ENCODE data around the gene MAP3K5.

MAP3K5 gene

DNA sequence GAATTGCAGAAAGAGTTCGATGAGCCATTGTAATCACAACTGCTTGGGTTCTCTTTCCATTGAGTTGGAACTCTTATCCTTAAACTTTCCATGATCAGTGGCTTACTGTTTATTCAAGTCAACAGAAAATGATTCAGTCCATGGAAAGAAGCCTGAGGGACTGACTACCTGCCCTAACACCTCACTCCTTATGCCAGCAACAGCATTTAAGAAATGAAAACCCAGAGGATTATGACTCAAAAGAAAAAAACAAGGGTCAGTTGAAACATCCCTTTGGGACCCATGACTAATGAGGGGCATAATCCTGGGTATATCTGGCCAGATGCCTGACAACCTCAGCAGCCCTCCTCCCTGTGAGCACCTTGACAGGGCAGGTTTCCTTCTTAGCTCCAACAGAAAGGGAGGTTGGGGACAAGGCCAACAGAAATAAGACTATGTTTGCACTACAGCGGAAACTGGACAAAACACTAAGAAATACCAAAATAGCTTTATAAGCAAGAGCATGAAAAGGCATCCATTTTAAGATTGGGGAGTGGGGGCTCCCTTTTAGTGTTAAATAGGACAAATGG is 106.7 kb downstream of the MAP3K5 start:
- DNase-seq (ENCODE audit: low read depth, low spot score): no peak

DNA sequence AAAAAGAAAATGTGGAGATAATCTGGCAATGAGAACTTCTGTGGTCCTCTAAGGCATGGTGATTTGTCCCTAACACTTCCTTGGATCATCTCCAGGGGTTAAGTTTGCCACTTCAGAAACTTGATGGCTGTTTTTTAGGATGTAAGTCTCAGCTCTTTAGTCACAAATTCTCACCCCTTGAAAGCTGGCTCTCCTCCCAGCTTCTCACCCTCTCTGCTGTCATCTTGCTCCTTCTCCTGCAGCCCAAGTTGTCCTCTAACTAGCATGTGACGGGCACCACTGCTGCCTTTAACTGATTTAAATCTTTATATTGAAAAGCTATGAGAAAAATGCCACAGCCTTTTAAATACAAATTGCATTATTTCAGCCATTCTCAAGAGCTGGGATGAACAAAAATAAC is 107.8 kb downstream of the MAP3K5 start:
- no peak for DNase-seq (ENCODE audit: low read depth, low spot score)

DNA sequence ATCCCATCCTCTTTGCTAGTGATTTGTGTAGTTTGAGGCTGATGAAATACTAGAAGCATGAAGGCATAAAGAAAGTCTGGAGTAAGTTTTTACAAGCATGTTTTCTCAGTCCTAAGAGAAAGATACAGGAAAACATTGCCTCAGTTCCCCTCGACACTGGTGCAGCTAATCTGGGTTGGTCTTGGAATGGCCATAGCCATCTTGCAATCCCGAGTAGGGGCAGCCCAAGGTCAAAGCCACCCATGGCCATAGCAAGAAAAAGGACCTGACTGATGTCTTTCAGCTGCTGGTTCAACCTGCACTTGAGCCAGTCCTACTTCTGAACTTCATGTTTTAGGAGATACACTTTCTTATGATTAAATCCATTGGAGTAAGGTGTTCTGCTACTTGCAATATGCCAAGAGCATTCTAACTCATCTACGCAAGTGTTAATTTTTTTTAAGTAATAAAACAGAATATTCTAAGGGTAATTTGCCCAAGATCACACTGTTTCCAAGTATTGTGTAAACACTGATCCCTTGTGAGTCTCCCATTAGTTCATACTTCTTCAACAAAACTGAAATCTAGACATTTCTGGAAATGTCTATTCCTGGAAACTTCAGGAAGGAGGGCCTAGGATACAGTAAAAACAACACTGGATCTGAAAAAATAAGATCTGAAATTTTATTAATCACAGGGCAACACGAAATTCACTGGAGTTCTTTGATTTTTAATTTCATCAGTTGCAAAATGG is 108.9 kb downstream of the MAP3K5 start:
- no peak for DNase-seq (ENCODE audit: low read depth, low spot score)

DNA sequence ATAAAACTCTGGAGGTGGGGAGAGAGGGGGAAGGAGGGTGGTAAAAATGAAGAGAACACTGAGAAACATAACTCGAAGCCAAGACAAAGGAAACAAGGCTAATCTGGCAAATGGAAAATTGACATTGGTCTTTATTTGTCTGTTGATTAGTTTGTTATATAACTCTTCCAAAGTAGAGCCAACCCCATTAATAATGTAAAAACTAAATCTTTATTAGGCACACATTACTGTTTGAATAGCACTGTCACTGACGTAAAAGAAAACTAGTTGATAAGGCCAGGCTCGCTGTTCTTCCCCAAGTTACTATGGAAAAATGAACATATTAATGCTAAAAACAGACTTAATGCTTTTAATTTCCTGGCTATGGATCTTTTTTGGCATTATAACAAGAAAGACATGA is 110.0 kb downstream of the MAP3K5 start:
- no peak for DNase-seq (ENCODE audit: low read depth, low spot score)

DNA sequence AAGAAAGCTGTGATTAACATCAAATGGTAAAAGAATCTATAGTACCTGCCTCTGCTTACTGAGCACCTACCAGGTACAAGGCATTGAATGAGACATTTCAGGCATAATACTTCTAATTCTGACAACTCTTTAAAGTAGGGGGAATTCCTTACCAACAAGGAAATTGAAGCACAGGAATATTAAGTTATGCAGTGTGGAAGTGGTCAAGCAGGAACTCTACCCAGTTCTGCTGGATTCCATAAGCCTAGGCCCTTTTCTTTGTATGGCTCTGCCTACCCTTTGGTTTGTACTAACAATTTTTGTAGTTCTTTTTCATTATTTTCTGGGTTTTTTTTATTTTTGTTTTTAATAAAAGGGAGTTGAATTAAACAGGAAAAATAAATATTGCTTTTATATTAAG is 114.5 kb downstream of the MAP3K5 start:
- no peak for DNase-seq (ENCODE audit: low read depth, low spot score)

DNA sequence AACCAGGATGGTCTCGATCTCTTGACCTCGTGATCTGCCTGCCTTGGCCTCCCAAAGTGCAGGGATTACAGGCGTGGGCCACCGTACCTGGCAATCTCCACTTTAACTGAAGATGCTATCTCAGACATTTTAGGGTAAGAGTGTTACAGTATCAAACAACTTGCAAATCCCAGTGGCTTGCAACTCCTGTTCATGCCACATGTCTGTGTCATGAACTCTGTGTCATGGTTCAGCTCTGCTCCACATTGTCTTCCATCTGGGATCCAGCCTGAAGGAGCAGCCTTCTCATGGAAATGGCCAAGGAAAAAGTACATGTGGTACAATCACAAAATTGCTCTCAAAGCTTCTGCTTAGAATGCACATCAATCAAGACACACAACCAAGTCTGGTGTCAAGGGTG is 114.9 kb downstream of the MAP3K5 start:
- DNase-seq (ENCODE audit: low read depth, low spot score): no peak

DNA sequence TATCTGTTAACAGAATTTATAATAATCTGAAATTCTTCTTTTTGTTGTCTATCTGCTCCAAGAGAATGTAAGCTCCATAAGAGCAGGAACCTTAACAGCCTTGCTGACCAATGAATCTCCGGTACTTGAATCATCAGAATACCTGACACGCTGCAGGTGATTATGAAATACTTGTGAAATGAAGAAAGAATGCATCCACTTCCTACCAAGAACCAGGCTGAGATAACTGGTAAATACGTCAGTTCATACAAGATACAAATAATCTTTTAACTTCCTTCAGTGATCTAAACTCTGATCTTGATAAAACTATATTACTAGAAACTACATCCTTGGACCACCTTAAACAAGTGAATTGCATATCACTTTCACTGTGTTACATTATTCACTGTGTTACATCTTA is 116.2 kb downstream of the MAP3K5 start:
- DNase-seq (ENCODE audit: low read depth, low spot score): no peak

DNA sequence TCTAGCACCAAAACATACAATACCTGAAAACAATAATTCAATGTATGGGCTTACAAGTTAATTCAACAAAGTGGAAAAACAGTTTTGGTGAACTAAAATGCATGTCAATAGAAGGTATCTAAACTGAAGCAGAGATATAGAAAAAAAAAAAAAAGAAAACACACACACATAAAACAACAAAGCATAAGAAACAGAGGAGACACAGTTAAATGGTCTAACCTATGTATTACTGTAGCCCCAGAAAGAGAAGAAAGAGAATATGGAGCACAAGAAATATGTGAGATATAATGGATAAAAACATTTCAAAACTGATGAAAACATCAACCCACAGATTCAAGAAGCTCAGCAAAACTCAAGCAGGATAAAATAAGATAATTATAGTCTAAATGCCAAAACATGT is 118.7 kb downstream of the MAP3K5 start:
- DNase-seq (ENCODE audit: low read depth, low spot score): no peak

DNA sequence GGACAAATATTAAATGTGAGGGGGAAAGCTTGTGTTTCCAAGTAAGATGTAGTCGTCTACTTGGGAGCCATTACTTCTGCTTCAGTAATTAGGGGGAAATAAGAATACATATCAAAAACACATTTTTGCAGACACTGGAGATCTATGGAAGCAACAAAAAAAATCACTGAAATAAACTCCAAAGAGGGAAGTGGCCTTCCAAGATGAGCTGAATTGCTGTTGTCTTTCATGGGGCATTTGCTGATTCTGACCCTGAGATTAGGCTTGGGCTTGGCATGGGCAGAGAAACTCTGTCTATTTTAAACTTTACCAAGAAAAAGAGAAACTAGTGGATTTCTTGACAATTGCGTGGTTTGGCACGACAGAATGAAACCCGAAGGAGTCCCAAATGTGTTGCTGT is 120.1 kb downstream of the MAP3K5 start:
- no peak for DNase-seq (ENCODE audit: low read depth, low spot score)

DNA sequence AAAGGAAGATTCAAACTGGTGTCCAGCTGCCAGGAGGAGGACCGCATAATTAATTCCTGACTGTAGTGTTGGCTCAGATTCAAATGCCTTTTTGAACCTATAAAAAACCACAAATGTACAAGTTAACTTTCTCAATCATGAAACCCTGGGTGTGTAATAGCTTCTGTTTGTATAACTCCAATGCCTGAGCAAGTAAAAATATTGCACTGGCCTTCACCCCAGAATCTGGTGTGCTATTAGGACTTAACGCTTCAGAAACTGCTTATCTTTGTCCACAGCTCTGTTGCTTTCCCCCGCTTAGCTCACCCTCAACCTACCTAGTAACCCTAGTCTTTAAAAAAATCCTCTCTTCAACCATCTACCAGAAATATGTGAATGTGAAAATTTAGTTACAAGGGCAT is 123.0 kb downstream of the MAP3K5 start:
- DNase-seq (ENCODE audit: low read depth, low spot score): no peak

DNA sequence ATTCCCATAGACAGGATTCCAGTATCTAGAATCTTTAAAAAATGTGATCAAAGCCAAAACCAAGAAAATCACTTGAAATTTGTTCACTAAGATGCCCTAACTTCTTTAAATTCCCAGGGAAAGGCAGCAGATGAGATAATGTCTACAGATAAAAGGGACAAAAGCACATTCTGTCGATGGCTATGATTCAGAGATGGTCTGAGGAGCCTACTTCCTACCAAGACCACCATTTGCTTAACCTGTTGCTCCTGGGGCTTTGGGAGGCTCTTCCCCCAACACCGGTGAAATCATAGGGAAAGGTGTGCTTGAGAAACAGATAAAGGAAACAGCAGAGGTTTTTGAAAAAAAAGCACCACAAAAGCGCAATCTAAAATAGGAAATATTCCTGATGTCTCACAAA is 123.7 kb downstream of the MAP3K5 start:
- no peak for DNase-seq (ENCODE audit: low read depth, low spot score)

DNA sequence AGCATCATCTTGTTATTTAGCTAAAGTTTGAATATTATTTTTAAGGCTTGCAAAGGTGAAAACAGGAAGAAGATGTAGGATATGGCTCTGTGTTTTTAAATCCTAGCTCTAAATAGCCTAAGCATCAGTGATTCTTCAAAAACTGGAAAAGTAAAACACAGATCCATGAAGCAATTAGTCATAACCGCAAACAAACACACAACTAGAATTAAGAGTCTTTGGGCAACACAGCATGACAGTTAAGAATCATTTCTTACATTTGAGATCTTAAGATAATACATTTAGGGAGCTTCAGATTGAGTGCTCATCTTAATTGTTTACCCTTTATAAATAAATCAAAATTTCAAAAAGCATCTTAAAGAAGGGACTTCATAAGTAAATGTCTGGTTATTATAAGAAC is 126.2 kb downstream of the MAP3K5 start:
- DNase-seq (ENCODE audit: low read depth, low spot score): no peak

DNA sequence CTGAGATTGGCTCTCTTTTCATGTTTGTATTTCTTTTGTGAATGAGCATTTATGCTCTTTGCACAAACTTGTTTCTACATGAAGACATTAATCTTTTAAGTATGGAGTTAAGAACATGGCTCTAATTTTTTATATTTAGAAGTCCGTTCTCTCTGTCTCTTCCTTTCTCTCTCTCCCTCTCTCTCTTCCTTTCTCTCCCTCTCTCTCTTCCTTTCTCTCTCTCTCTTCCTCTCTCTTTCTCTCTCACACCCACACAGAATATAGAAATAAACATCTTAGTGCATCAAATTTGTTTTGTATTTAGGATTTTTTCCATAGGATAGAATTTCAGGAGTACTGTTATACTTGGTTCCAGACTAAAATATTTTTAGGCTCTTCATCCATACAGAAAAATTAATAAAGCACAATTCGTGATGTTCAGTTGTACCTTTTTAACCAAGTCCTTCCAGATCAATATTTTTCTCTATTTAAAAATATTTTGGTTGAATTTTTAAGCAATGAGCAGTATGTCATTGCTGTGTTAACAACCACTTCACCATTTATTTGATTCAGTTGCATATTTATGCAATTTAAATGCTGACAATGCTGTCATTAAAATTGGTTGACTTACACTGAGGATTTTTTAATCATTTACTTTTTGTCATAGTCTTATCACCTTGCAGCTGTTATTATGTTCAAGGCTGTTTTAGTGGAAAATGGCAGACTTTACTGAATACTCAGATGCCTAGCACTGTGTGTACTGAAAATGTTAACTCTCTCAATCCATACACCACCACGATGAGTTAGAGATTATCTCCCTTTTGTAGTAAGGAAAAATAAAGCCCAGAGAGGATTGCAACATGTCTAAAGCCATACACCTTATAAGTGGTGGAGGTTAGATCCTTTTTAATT is 129.7 kb downstream of the MAP3K5 start:
- DNase-seq (ENCODE audit: low read depth, low spot score): no peak

DNA sequence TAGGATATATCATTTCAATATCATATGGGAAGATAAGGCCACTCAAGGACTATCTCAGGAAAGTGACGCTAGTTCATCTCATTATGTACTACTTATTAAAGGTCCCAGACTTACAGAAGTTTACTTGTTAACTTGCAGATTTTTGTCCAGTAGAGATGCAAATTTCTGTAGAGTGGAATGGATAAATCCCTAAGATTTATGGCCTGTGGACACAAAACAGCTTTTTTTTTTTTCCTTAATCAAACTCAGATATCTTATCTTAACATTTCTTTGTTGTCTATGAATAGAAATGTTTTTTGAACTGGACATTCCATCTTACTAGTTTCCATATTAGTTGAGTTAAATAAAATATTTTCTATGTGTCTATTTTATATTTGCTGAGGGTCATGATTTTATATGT is 131.6 kb downstream of the MAP3K5 start:
- DNase-seq (ENCODE audit: low read depth, low spot score): no peak

DNA sequence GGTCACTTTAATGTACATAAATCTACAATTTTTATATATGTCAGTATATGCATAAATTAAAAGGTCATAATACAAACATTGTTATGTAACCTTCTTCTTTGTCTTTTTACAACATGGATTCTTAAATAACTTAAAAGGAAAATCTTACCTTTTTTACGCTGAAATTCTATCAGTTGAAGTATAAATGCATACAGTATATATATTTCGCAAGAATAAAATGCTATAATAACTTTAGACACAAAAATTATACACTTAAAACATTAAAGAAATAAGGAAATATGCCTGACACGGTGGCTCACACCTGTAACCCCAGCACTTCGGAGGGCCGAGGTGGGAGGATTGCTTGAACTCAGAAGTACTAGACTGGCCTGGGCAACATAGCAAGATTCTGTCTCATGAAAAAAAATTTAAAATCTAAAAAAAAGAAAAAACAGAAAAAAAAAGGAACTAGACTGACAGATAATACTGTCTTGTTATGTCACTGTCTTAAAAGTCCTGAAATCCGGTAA is 132.2 kb downstream of the MAP3K5 start:
- no peak for DNase-seq (ENCODE audit: low read depth, low spot score)

DNA sequence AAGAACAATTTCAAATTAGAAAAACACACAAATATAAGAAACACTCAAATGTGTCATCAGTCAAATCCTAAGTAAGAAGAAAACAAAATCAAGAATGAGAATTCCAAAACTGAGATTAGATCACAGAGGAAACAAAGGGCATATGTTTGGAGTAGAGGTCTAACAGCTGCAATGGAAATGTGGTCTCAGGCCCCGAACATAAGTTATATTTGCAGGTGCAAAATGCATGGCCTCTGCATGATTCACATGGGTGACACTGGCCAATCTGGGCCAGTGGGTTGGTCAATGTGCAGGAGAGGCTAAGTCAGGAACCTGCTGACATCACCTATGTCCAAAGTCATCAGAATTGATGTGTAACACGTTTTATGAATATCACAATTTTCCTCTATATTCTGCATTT is 133.6 kb downstream of the MAP3K5 start:
- no peak for DNase-seq (ENCODE audit: low read depth, low spot score)

DNA sequence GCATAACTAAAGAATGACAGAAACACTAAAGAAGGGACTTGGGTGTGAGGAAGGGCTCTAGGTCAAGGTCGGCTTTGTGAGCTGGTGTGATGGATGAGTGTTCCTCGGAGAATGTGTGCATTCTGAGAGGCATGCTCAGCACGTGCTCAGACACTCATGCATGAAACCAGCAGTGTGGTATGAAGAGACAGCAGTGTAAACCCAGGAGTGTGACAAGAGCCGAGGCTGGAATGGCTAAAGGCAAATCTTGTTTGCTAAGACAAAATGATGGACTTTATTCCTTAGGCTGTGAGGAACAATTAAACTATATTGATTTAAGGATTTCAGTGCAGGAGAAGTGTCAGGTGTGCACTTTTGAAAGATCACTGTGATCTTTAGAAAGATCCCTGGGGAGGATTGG is 134.6 kb downstream of the MAP3K5 start:
- no peak for DNase-seq (ENCODE audit: low read depth, low spot score)

DNA sequence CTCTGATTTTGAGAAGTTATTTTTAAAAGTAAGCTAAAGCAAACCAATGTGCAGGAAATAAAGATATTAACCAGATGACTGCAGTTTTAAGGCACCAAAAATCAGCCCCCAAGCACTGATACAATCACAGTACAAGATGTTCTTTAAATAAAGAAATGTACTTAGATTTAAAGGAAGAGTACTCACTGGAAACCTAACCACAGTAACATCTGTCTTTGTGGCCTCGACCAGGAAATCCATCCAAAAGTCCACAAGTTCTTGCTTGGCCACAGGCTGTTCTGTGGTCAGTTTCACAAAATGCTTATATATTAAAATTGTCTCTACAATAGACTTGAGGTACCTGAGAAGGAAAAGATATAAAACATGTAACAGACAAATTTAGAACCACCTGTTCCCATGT is 136.2 kb downstream of the MAP3K5 start:
- no peak for DNase-seq (ENCODE audit: low read depth, low spot score)

DNA sequence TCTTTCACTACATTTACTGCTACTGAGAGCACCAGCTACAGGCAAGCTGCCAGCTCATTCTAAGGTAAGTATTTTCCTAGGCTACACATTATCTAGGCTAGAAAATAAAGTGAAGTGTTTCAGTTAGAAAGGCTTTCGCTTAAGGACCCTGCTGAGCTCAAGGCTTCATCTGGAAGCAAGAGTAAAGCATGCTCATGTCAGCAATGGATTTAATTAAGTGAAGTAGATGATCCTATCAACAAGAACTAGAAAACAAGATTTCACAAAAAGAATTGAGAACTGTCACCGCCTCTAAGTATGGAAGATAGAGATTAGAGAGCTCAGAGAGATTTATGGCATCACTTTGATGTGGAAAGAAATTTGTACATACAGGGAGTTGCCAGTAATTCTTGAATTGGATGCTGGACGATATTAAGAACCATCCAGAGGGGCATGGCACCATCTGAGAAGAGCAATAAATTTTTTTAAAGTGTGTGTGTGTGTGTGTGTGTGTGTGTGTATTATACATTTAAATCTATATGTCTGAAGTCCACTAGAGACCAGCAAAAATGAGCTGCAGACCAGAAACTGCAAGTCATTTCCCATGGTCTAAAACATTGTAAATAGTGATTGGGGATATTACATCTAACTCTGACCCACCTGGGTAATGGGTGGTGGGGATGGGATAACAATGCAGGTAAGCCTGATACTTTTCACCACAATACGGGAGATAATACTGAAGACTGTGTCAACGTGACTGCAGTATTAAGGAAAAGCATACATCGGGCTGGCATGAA is 136.8 kb downstream of the MAP3K5 start:
- no peak for DNase-seq (ENCODE audit: low read depth, low spot score)

DNA sequence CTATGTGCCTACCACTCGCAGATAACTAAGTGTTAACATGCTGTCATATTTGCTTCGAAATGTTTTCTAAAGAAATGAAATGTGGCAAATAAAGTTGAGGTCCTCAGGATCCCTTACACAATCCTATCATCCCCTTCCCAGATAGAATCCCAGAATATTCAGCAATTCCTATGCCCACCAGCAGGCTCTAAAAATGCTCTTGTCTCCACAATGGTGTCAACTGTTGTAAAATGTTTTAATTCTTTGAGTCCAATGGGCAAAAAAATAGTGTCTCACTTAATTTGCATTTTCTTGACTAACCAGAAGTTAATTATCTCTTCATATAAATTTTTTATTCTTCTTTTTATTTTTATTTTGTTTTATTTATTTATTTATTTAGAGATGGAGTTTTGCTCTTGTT is 138.2 kb downstream of the MAP3K5 start:
- no peak for DNase-seq (ENCODE audit: low read depth, low spot score)

DNA sequence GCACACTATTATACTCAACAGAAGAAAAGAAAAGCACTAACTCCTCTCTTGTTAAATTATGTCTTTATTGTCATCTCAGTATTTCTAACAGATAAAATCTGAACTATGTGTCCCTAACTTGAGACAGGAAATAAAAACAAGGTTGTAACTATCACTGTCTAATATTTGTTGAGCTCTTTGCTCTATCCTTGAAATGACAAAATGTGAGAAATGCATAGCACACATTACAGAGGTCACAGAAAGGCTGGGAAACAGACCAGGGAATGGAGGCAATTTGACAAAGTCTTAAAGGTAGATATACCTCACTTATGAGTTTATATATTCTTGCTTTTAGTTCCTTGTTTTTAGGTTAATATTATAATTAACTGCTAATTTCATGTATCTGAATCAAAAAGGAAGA is 139.6 kb downstream of the MAP3K5 start:
- DNase-seq (ENCODE audit: low read depth, low spot score): no peak

DNA sequence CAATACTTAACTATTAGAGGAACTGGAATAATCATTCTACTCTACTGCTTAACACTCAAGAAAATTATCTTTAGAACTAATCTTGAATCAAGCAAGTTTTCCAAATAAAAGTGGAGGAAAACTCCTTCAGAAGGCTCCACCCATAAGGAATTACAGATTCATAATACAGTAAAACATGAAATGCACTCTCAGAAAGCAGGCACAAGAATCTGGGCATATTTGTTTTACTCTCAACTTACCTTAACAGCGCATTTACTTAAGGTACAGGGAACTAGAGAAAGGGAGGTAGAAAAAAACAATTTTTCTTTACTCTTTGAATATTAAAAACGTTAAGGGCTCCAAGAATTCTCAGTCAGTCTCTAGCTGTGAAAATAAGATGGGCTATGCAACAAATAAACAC is 140.3 kb downstream of the MAP3K5 start:
- no peak for DNase-seq (ENCODE audit: low read depth, low spot score)
